ENCODE data around the gene ZNF311.
"Not testable (repeated sequence)": the region's sequence is repeated elsewhere in the genome, so short reads cannot be mapped to it uniquely, and the experiment has no call there.

GRCh38 chr6:28957795-28958314 is 47.3 kb downstream of the ZNF311 start:
- not testable (repeated sequence) for TF ChIP-seq POLR2A, POLR2AphosphoS5, CTCF (IDR thresholded peaks at IDR 0.05)
